ENCODE data around the gene HS3ST5. TPM values are rescaled to one million over a fixed set of nuclear protein-coding genes. Genes with fewer than 3 reads are reported as not detected.

Gene HS3ST5, protein sequence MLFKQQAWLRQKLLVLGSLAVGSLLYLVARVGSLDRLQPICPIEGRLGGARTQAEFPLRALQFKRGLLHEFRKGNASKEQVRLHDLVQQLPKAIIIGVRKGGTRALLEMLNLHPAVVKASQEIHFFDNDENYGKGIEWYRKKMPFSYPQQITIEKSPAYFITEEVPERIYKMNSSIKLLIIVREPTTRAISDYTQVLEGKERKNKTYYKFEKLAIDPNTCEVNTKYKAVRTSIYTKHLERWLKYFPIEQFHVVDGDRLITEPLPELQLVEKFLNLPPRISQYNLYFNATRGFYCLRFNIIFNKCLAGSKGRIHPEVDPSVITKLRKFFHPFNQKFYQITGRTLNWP
- total RNA-seq, result 1 to 10 TPM in 1 of 5 donors, not detected in 4; 2.2 TPM
- under 1 TPM in 1 of 3 donors, not detected in 2; 0.05 TPM for polyA plus RNA-seq
- long read RNA-seq, donor 1, result 0 reads
- long read RNA-seq, donor 2, partial matches to known transcripts, result 0 of 1 reads
- long read RNA-seq, donor 2, other reads (novel, unspliced or antisense), result 0 of 1 reads
- long read RNA-seq, donor 3, partial matches to known transcripts, result 0 of 2 reads
- long read RNA-seq, donor 3, other reads (novel, unspliced or antisense), result 0 of 2 reads
- long read RNA-seq, donor 4, result 0 reads
- long read RNA-seq, donor 5, partial matches to known transcripts, result 0 of 4 reads
- long read RNA-seq, donor 5, other reads (novel, unspliced or antisense), result 0 of 4 reads
- long read RNA-seq, donor 6, partial matches to known transcripts, result 0 of 6 reads
- long read RNA-seq, donor 6, other reads (novel, unspliced or antisense), result 0 of 6 reads
- long read RNA-seq, donor 7, partial matches to known transcripts, result 0 of 1 reads
- long read RNA-seq, donor 7, other reads (novel, unspliced or antisense), result 0 of 1 reads
- long read RNA-seq, donor 8, partial matches to known transcripts, result 0 of 1 reads
- long read RNA-seq, donor 8, other reads (novel, unspliced or antisense), result 0 of 1 reads
- long read RNA-seq, donor 9, partial matches to known transcripts, result 0 of 1 reads
- long read RNA-seq, donor 9, other reads (novel, unspliced or antisense), result 0 of 1 reads
- long read RNA-seq, donor 10, partial matches to known transcripts, result 0 of 1 reads
- long read RNA-seq, donor 10, other reads (novel, unspliced or antisense), result 0 of 1 reads

DNA sequence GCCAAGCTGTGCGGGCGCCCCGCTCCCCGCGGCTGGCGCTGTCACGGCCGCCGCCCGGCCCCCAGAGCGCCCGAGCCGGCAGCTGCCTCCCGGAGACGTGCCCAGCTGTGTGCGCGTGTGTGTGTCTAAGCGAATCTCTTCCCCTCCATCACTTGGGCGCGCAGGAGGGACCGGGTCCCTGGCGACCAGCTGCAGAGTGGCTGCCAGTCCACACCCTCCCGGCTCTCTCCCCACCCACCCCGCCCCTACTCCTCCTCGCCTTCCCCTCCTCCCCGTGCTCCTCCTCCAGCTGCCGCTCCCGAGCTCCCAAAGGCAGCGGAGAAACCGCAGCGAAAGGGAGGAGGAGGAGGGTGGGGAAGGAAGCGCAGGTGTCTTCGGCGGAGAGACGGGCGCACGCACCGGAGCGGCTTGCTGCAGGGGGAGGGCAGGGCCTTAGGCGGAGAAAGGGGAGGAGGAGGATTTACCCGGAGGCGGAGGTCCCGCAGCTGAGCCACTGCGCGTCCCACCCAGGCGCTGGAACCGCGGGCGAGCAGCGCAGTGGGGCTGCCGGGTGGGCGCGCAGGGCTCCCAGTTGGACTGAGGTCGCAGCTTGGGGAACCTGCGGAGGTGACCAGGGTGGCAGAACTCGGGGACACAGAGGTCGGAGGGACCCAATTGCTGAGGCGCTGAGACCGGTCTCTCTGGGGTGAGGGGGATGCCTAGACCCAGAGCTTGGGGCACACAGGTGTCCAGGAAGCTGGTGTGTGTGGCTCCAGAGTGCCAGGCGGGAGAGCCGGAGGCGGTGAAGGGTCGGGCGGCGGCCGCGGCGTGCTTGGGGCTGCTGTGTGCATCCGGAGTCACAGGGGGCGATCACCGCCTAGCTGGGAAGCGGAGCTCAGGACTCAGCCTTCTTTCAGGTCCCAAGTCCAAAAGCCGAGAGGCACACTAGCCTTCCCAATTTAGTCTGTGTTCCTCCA lies at the start of gene HS3ST5:
TSS of gene HS3ST5 (minus strand) at position 198 of the 956 bp plus-strand sequence. CDS start 280,178 bp downstream, outside the sequence.
- Histone ChIP-seq H3K4me1 (peaks cover 19 to 31% (median 28%) of the 10 kb centered on the region in 4 donors), H3K4me3 (peak within 1 kb of the TSS; percentile 51 to 77 (median 60)), H3K27me3 (peaks cover 6 to 62% (median 21%) of the 10 kb centered on the region in 3 donors), H3K27ac (no peak within 1 kb of the TSS), H3K9me3 (no peaks in the 10 kb centered on the region), H3K36me3 (no peaks in the 10 kb centered on the region)
- DNase-seq, result peak in 1 of 2 donors; percentile 92
- 1% methylated on average over 48 to 73 of the region's 73 CpGs for WGBS, 5 donors
- TF ChIP-seq POLR2A (IDR thresholded peaks at IDR 0.05) (no peak), POLR2AphosphoS5 (IDR thresholded peaks at IDR 0.05) (no peak)
- TF ChIP-seq, protein P1, sequence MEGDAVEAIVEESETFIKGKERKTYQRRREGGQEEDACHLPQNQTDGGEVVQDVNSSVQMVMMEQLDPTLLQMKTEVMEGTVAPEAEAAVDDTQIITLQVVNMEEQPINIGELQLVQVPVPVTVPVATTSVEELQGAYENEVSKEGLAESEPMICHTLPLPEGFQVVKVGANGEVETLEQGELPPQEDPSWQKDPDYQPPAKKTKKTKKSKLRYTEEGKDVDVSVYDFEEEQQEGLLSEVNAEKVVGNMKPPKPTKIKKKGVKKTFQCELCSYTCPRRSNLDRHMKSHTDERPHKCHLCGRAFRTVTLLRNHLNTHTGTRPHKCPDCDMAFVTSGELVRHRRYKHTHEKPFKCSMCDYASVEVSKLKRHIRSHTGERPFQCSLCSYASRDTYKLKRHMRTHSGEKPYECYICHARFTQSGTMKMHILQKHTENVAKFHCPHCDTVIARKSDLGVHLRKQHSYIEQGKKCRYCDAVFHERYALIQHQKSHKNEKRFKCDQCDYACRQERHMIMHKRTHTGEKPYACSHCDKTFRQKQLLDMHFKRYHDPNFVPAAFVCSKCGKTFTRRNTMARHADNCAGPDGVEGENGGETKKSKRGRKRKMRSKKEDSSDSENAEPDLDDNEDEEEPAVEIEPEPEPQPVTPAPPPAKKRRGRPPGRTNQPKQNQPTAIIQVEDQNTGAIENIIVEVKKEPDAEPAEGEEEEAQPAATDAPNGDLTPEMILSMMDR (IDR thresholded peaks at IDR 0.05), result peak in 2 of 7 experiments; percentile 8 to 19
- intact Hi-C loops (cut with DNase I; ENCODE audit: low total_unique reads), result no loop called here

DNA sequence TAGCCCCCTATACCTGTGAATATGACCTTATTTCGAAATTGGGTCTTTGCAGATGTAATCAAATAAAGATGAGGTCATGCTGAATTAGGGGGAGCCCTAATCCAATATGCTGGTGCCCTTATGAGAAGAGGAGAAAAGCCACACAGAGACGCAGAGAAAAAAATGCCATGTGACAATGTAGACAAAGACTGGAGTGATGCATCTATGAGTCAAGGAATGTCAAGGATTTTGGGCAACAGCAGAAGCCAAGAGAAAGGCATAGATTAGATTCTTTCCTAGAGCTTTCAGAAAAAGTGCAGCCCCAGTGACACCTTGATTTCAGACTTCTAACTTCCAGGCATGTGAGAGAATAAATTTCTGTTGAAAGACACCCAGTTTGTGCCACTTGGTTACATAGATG lies 47.4 kb upstream of the HS3ST5 start:
- WGBS, 5 donors, result 68 to 88% (median 85%) methylated on average over 2 of the region's 2 CpGs
- intact Hi-C loops (cut with DNase I; ENCODE audit: low total_unique reads), result no loop called here
- H3K27me3 ChIP-seq, result no peaks in the 10 kb centered on the region

DNA sequence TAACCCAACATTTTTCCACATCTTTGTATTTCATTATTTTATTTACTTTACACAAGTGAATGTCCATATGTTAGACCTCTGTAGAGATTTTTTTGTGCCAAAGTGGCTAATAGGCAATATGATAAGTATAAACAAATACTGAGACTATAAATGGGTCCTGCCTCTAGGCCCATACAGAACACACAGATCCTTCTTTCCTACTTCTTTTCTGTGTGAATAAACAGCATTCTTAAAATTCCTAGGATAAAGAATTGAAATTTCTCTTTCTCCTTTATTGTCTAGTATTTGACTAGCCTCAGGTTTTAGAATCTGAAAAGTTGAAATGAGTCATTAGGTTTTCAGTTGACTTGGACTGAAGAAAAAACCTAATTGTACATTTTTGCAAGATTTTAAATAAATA lies 46.3 kb upstream of the HS3ST5 start:
- Histone ChIP-seq H3K27ac (no peak overlapping the region), H3K27me3 (no peaks in the 10 kb centered on the region), H3K4me3 (no peak overlapping the region), H3K4me1 (no peaks in the 10 kb centered on the region), H3K36me3 (no peaks in the 10 kb centered on the region), H3K9me3 (no peaks in the 10 kb centered on the region)
- intact Hi-C loops (cut with DNase I; ENCODE audit: low total_unique reads), result no loop called here
- no peak for TF ChIP-seq EP300 (IDR thresholded peaks at IDR 0.05)
- TF ChIP-seq, protein P1 (IDR thresholded peaks at IDR 0.05), result no peak
- DNase-seq, result no peak

More for the DNA sequence above, 47.4 kb upstream of the HS3ST5 start:
- Histone ChIP-seq H3K27ac (no peak overlapping the region), H3K4me3 (no peak overlapping the region), H3K36me3 (no peaks in the 10 kb centered on the region), H3K9me3 (no peaks in the 10 kb centered on the region), H3K4me1 (no peaks in the 10 kb centered on the region)
- DNase-seq, result no peak
- TF ChIP-seq POLR2AphosphoS5 (IDR thresholded peaks at IDR 0.05) (no peak), POLR2A (IDR thresholded peaks at IDR 0.05) (no peak), EP300 (IDR thresholded peaks at IDR 0.05) (no peak)
- TF ChIP-seq, protein P1 (IDR thresholded peaks at IDR 0.05), result no peak

Data from stomach (tissue), 19 donors.